Measurements from ENCODE around the gene SH2B2. TPM values are rescaled to one million over a fixed set of nuclear protein-coding genes. Genes with fewer than 3 reads are reported as not detected.
A peak's percentile ranks its signal among the peaks of the same experiment; 100 is the strongest.
"Not testable (repeated sequence)": the region's sequence is repeated elsewhere in the genome, so short reads cannot be mapped to it uniquely, and the experiment has no call there.

SH2B2 gene
- total and polyA plus RNA-seq, 7 donors: 13.1 to 36.3 (median 27.3) TPM

GRCh38 chr7:102300643-102301221, 14.1 kb downstream of the SH2B2 start:
- DNase-seq: peak; percentile 61 to 85
- ATAC-seq: peak; percentile 12 to 58 (median 35)
- Histone ChIP-seq H3K4me1 (peaks cover 41% of the 10 kb centered on the region), H3K27me3 (ENCODE audit: insufficient read depth in 3 of 3, low read length in 2 of 3) (no peaks in the 10 kb centered on the region), H3K27ac (peak overlapping the region; percentile 77), H3K36me3 (ENCODE audit: insufficient read depth in 1 of 2, low read depth in 1 of 2) (no peaks in the 10 kb centered on the region), H3K9me3 (no peaks in the 10 kb centered on the region), H3K4me3 (peak overlapping the region; percentile 49)
- intact Hi-C loops (cut with DNase I): loop anchor here in 1 of 2 donors (5.0 kb wide), 1 partner anchor 87 kb away; no protein-coding TSS in a partner anchor
- peak; percentile 49 for TF ChIP-seq CTCF (IDR thresholded peaks at IDR 0.05)
- WGBS, 3 donors: 59 to 66% (median 61%) methylated on average over 78 to 84 of the region's 84 CpGs

- DNase-seq: not testable (repeated sequence)
These were observed 14.7 kb downstream of the SH2B2 start for GRCh38 chr7:102301367-102301766.

GRCh38 chr7:102302025-102302424, 15.4 kb downstream of the SH2B2 start:
- Histone ChIP-seq H3K27me3 (ENCODE audit: insufficient read depth in 3 of 3, low read length in 2 of 3) (no peaks in the 10 kb centered on the region), H3K27ac (peak overlapping the region; percentile 84), H3K36me3 (ENCODE audit: insufficient read depth in 1 of 2, low read depth in 1 of 2) (no peaks in the 10 kb centered on the region), H3K4me3 (peak overlapping the region; percentile 11), H3K9me3 (no peaks in the 10 kb centered on the region), H3K4me1 (peaks cover 35% of the 10 kb centered on the region)
- no peak for DNase-seq
- TF ChIP-seq CTCF (IDR thresholded peaks at IDR 0.05): no peak
- ATAC-seq: peak in 1 of 4 donors; percentile 20
- WGBS, 3 donors: 28 to 47% (median 40%) methylated on average over 6 of the region's 6 CpGs
- intact Hi-C loops (cut with DNase I): loop anchor here in 1 of 2 donors (5.0 kb wide), 1 partner anchor 85 kb away; no protein-coding TSS in a partner anchor

More at GRCh38 chr7:102301367-102301766, 14.7 kb downstream of the SH2B2 start:
- Histone ChIP-seq H3K4me1 (peaks cover 35% of the 10 kb centered on the region), H3K27ac (peak overlapping the region; percentile 84), H3K4me3 (peak overlapping the region; percentile 49)
- 63 to 89% (median 77%) methylated on average over 9 to 14 of the region's 14 CpGs for WGBS, 3 donors
- H3K9me3 ChIP-seq; H3K27me3 ChIP-seq (ENCODE audit: insufficient read depth in 3 of 3, low read length in 2 of 3); H3K36me3 ChIP-seq (ENCODE audit: insufficient read depth in 1 of 2, low read depth in 1 of 2); ATAC-seq: not testable (repeated sequence)
- intact Hi-C loops (cut with DNase I): loop anchor here in 1 of 2 donors (5.0 kb wide), 1 partner anchor 86 kb away; no protein-coding TSS in a partner anchor

GRCh38 chr7:102303669-102304422, 17.2 kb downstream of the SH2B2 start:
- Histone ChIP-seq H3K27me3 (ENCODE audit: insufficient read depth in 3 of 3, low read length in 2 of 3) (no peaks in the 10 kb centered on the region), H3K4me1 (peaks cover 43% of the 10 kb centered on the region), H3K9me3 (no peaks in the 10 kb centered on the region), H3K36me3 (ENCODE audit: insufficient read depth in 1 of 2, low read depth in 1 of 2) (peaks cover 0 to 5% of the 10 kb centered on the region in 2 donors), H3K27ac (peak overlapping the region; percentile 84), H3K4me3 (peak overlapping the region; percentile 20)
- no peak for TF ChIP-seq CTCF (IDR thresholded peaks at IDR 0.05)
- DNase-seq: peak; percentile 80 to 93
- 28 to 43% (median 31%) methylated on average over 13 of the region's 13 CpGs for WGBS, 3 donors
- intact Hi-C loops (cut with DNase I): loop anchor here in 1 of 2 donors (5.0 kb wide), 1 partner anchor 83 kb away; no protein-coding TSS in a partner anchor
- peak; percentile 86 to 93 (median 88) for ATAC-seq

- H3K27ac ChIP-seq: peak overlapping the region; percentile 84
- TF ChIP-seq CTCF (IDR thresholded peaks at IDR 0.05): no peak
- DNase-seq (no peak), ATAC-seq (peak; percentile 7 to 23 (median 16))
- peaks cover 0 to 11% of the 10 kb centered on the region in 2 donors for H3K36me3 ChIP-seq (ENCODE audit: insufficient read depth in 1 of 2, low read depth in 1 of 2)
- H3K4me3 ChIP-seq: no peak overlapping the region
- H3K27me3 ChIP-seq (ENCODE audit: insufficient read depth in 3 of 3, low read length in 2 of 3): no peaks in the 10 kb centered on the region
- no peaks in the 10 kb centered on the region for H3K9me3 ChIP-seq
- intact Hi-C loops (cut with DNase I): loop anchor here in 1 of 2 donors (5.0 kb wide), 1 partner anchor 83 kb away; no protein-coding TSS in a partner anchor
- WGBS, 3 donors: 9 to 13% (median 13%) methylated on average over 11 of the region's 11 CpGs
- H3K4me1 ChIP-seq: peaks cover 43% of the 10 kb centered on the region
These were observed 18.0 kb downstream of the SH2B2 start for GRCh38 chr7:102304668-102305067.

Measured in psoas muscle (tissue), 8 donors.